MCF 10A (cell line): Measurements from ENCODE around the gene FKBP14. TPM values are rescaled to one million over a fixed set of nuclear protein-coding genes. Genes with fewer than 3 reads are reported as not detected.

Experiments
- BruUV-seq: library from RNA; stranded (reverse); fragments of 400-500 nt; replicated peaks from 2 replicates; lab custom pipeline; 2021; lab: Mats Ljungman, UMichigan
- CTCF ChIA-PET: fragments of 300-600 bp; sonication (Branson Sonifier 250); formaldehyde crosslinking; extraction: SDS; loops from one replicate; lab custom pipeline; 2021; ENCODE audit warnings: antibody characterized with exemption, inconsistent platforms; lab: Yijun Ruan, JAX
- POLR2A ChIA-PET: fragments of 300-600, 350-650 bp; sonication (Branson Sonifier 250); formaldehyde crosslinking; extraction: SDS; loops from one replicate; lab custom pipeline; 2020; ENCODE audit warnings: antibody characterized with exemption, inconsistent platforms; lab: Yijun Ruan, JAX
- DNase-seq: peaks from one replicate; pipeline ENCODE4 v3.0.0-alpha.2; 2018; ENCODE audit not compliant: unreplicated experiment
- H3K27ac Mint-ChIP-seq: one replicate; pipeline ENCODE4 v1.8.0; 2022; ENCODE audit warnings: mild to moderate bottlenecking, low read depth, mixed read lengths; ENCODE audit not compliant: unreplicated experiment
- H3K27me3 Mint-ChIP-seq: one replicate; pipeline ENCODE4 v1.8.0; 2022; ENCODE audit warnings: mixed read lengths; ENCODE audit not compliant: insufficient read depth, unreplicated experiment
- H3K36me3 Mint-ChIP-seq: one replicate; pipeline ENCODE4 v1.8.0; 2022; ENCODE audit warnings: mild to moderate bottlenecking, moderate library complexity, mixed read lengths; ENCODE audit not compliant: insufficient read depth, unreplicated experiment
- H3K4me1 Mint-ChIP-seq: one replicate; pipeline ENCODE4 v1.8.0; 2022; ENCODE audit warnings: mixed read lengths; ENCODE audit not compliant: insufficient read depth, unreplicated experiment
- H3K4me3 Mint-ChIP-seq: one replicate; pipeline ENCODE4 v1.8.0; 2022; ENCODE audit warnings: mild to moderate bottlenecking, moderate library complexity, mixed read lengths; ENCODE audit not compliant: unreplicated experiment
- H3K9me3 Mint-ChIP-seq: one replicate; pipeline ENCODE4 v1.8.0; 2022; ENCODE audit warnings: mixed read lengths; ENCODE audit not compliant: unreplicated experiment
- CTCF ChIP-seq: fragments of 200-600 bp; IDR thresholded peaks from one replicate; pipeline ENCODE4 v1.8.0; 2022; ENCODE audit warnings: antibody characterized with exemption, mild to moderate bottlenecking; ENCODE audit not compliant: unreplicated experiment
- intact Hi-C: fragments of 100-400 bp; cut with micrococcal nuclease; formaldehyde crosslinking; loops from 2 replicates; pipeline ENCODE4 v1.14.1; 2022
- total RNA-seq: library from RNA; stranded (reverse); gene quantifications from 2 replicates; pipeline ENCODE4 v1.2.3, GENCODE V29; 2022

Gene FKBP14
- total RNA-seq, 1 experiment from 2014 or later, result 39.8 TPM

GRCh38 chr7:30053068-30053467 lies 26.6 kb upstream of the FKBP14 start:
- Mint-ChIP-seq H3K36me3 (peaks cover 45% of the 10 kb centered on the region), H3K27me3 (no peaks in the 10 kb centered on the region), H3K4me1 (no peaks in the 10 kb centered on the region), H3K27ac (no peak overlapping the region), H3K4me3 (no peak overlapping the region), H3K9me3 (no peaks in the 10 kb centered on the region)
- CTCF ChIA-PET, result interaction anchor here (0.6 kb wide), 2 partner anchors 9 to 28 kb away, joined by 3 to 4 read pairs; no protein-coding TSS in a partner anchor
- intact Hi-C loops, result no loop called here
- BruUV-seq, result no TSS peak
- POLR2A ChIA-PET, result no interaction called here
- DNase-seq, result no peak
- TF ChIP-seq CTCF, result no peak

- Mint-ChIP-seq H3K27me3 (no peaks in the 10 kb centered on the region), H3K36me3 (peaks cover 51% of the 10 kb centered on the region), H3K4me3 (no peak overlapping the region), H3K27ac (no peak overlapping the region), H3K9me3 (no peaks in the 10 kb centered on the region), H3K4me1 (no peaks in the 10 kb centered on the region)
- no peak for DNase-seq
- TF ChIP-seq CTCF, result no peak
- ChIA-PET POLR2A (interaction anchor here (0.7 kb wide), 1 partner anchor 1121 kb away, joined by 3 read pairs; no protein-coding TSS in a partner anchor), CTCF (interaction anchor here (1.7 kb wide), 1 partner anchor 12 kb away, joined by 4 read pairs; no protein-coding TSS in a partner anchor)
- intact Hi-C loops, result no loop called here
- BruUV-seq, result no TSS peak
Observed at GRCh38 chr7:30049173-30049572, 22.7 kb upstream of the FKBP14 start.

GRCh38 chr7:30048582-30048981 lies 22.1 kb upstream of the FKBP14 start:
- no peaks in the 10 kb centered on the region for H3K4me1 Mint-ChIP-seq
- no peaks in the 10 kb centered on the region for H3K27me3 Mint-ChIP-seq
- BruUV-seq, result no TSS peak
- CTCF ChIA-PET, result interaction anchor here (1.1 to 1.7 kb wide), 2 partner anchors 13 to 14 kb away, joined by 4 read pairs; no protein-coding TSS in a partner anchor
- DNase-seq, result no peak
- no peak overlapping the region for H3K27ac Mint-ChIP-seq
- no peak for TF ChIP-seq CTCF
- no peak overlapping the region for H3K4me3 Mint-ChIP-seq
- peaks cover 50% of the 10 kb centered on the region for H3K36me3 Mint-ChIP-seq
- no peaks in the 10 kb centered on the region for H3K9me3 Mint-ChIP-seq
- POLR2A ChIA-PET, result no interaction called here
- intact Hi-C loops, result no loop called here

- DNase-seq, result no peak
- intact Hi-C loops, result no loop called here
- H3K36me3 Mint-ChIP-seq, result peaks cover 40% of the 10 kb centered on the region
- no peaks in the 10 kb centered on the region for H3K4me1 Mint-ChIP-seq
- POLR2A ChIA-PET, result interaction anchor here (0.7 kb wide), 1 partner anchor 87 kb away, joined by 3 read pairs; no protein-coding TSS in a partner anchor
- H3K9me3 Mint-ChIP-seq, result no peaks in the 10 kb centered on the region
- no peak overlapping the region for H3K27ac Mint-ChIP-seq
- CTCF ChIA-PET, result interaction anchor here (0.8 to 1.0 kb wide), 2 partner anchors 28 to 1125 kb away, joined by 3 to 4 read pairs; no protein-coding TSS in a partner anchor
- no peak for TF ChIP-seq CTCF
- BruUV-seq, result no TSS peak
- H3K4me3 Mint-ChIP-seq, result no peak overlapping the region
- H3K27me3 Mint-ChIP-seq, result no peaks in the 10 kb centered on the region
Observed at GRCh38 chr7:30047124-30047523, 20.6 kb upstream of the FKBP14 start.
